Measurements from ENCODE around the gene DNAJC1. TPM values are rescaled to one million over a fixed set of nuclear protein-coding genes. Genes with fewer than 3 reads are reported as not detected.

The DNAJC1 gene
- total and polyA plus RNA-seq, 10 of the 15 experiments (the other 5 are each of a cell fraction or from before 2014, with no cell fraction given): 2.5 to 39.3 (median 20.4) TPM

DNA sequence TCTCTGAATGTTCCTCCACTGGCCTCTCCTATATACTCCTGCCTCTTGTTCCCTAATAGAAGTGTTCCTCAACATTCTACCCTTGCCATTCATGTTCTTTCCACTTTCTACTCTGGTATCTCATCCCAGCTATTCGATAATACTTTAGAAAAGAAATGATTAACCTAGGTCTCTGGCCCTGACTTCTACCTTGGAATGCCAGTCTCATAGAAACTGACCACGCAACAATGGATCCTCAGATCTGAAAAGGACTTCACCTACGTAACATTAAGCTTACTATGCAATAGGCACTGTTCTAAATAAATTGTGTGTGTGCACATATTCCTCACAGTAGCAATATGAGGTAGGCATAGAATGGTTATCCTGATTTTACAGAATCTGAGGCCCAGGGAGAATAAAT lies 234.5 kb downstream of the DNAJC1 start:
- CTCF ChIA-PET: no interaction called here
- no TSS peak for BruUV-seq (replicated peaks)

More for the DNA sequence above, 234.5 kb downstream of the DNAJC1 start:
- Histone ChIP-seq H3K79me2 (ENCODE audit: control insufficient read depth, insufficient read depth, low read length) (no peaks in the 10 kb centered on the region), H3K27me3 (replicated peaks in 1 of 2; ENCODE audit: control insufficient read depth in 2 of 2, insufficient read depth in 2 of 2, low read length in 1 of 2) (no peaks in the 10 kb centered on the region), H4K20me1 (ENCODE audit: control insufficient read depth, insufficient read depth) (no peaks in the 10 kb centered on the region), H3K27ac (ENCODE audit: control insufficient read depth, insufficient read depth) (no peak overlapping the region), H3K9ac (ENCODE audit: control insufficient read depth, insufficient read depth, low read length) (no peak overlapping the region), H3K4me2 (ENCODE audit: control insufficient read depth, insufficient read depth) (no peak overlapping the region), H3K4me3 (no peak overlapping the region), H3K36me3 (ENCODE audit: control insufficient read depth in 2 of 2, insufficient read depth in 2 of 2, low read length in 1 of 2) (no peaks in the 10 kb centered on the region), H3K4me1 (ENCODE audit: control insufficient read depth, insufficient read depth, low read length) (no peaks in the 10 kb centered on the region), H2AFZ (ENCODE audit: control insufficient read depth, low read depth, low read length) (no peak overlapping the region), H3K9me3 (replicated peaks; ENCODE audit: control insufficient read depth, insufficient read depth, low read length) (no peaks in the 10 kb centered on the region)
- ChIA-PET POLR2A (no interaction called here), SMC1A (ENCODE audit: uncharacterized antibody, unreplicated experiment) (interaction anchor here (0.9 to 1.8 kb wide), 3 partner anchors 9 to 120 kb away, joined by 3 to 4 read pairs (median 3); no protein-coding TSS in a partner anchor), RAD21 (ENCODE audit: unreplicated experiment) (no interaction called here)
- in situ Hi-C loops (cut with MboI): no loop called here
- intact Hi-C loops (cut with micrococcal nuclease; ENCODE audit: unreplicated experiment): no loop called here
- DNase-seq (ENCODE audit: low read depth, low spot score): no peak
- no peak for ATAC-seq
- TF ChIP-seq SP1 (IDR thresholded peaks at IDR 0.05; ENCODE audit: low read depth, low read length): no peak
- TF ChIP-seq STAT3 (IDR thresholded peaks at IDR 0.05; ENCODE audit: low read depth, low read length): no peak
- TF ChIP-seq, protein P1, sequence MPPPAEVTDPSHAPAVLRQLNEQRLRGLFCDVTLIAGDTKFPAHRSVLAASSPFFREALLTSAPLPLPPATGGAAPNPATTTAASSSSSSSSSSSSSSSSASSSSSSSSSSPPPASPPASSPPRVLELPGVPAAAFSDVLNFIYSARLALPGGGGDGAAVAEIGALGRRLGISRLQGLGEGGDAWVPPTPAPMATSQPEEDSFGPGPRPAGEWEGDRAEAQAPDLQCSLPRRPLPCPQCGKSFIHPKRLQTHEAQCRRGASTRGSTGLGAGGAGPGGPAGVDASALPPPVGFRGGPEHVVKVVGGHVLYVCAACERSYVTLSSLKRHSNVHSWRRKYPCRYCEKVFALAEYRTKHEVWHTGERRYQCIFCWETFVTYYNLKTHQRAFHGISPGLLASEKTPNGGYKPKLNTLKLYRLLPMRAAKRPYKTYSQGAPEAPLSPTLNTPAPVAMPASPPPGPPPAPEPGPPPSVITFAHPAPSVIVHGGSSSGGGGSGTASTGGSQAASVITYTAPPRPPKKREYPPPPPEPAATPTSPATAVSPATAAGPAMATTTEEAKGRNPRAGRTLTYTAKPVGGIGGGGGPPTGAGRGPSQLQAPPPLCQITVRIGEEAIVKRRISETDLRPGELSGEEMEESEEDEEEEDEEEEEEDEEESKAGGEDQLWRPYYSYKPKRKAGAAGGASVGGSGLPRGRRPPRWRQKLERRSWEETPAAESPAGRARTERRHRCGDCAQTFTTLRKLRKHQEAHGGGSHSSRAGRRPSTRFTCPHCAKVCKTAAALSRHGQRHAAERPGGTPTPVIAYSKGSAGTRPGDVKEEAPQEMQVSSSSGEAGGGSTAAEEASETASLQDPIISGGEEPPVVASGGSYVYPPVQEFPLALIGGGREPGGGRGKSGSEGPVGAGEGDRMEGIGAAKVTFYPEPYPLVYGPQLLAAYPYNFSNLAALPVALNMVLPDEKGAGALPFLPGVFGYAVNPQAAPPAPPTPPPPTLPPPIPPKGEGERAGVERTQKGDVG (CRISPR knock-in tag; IDR thresholded peaks at IDR 0.05): no peak
- TF ChIP-seq RELA (IDR thresholded peaks at IDR 0.05; ENCODE audit: borderline replicate concordance, partially characterized antibody): no peak
- no peak for TF ChIP-seq RAD51 (IDR thresholded peaks at IDR 0.05)
- TF ChIP-seq YBX1 (IDR thresholded peaks at IDR 0.05): no peak
- TF ChIP-seq DPF2 (IDR thresholded peaks at IDR 0.05): no peak
- no peak for TF ChIP-seq HCFC1 (IDR thresholded peaks at IDR 0.05; ENCODE audit: low read length)
- TF ChIP-seq, protein P2, sequence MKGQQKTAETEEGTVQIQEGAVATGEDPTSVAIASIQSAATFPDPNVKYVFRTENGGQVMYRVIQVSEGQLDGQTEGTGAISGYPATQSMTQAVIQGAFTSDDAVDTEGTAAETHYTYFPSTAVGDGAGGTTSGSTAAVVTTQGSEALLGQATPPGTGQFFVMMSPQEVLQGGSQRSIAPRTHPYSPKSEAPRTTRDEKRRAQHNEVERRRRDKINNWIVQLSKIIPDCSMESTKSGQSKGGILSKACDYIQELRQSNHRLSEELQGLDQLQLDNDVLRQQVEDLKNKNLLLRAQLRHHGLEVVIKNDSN (IDR thresholded peaks at IDR 0.05; ENCODE audit: borderline replicate concordance, extremely low read length, insufficient read depth, low read depth, low read length): no peak
- no peak for TF ChIP-seq ZZZ3 (IDR thresholded peaks at IDR 0.05; ENCODE audit: control insufficient read depth, insufficient read length, low read depth)
- no peak for TF ChIP-seq RCOR1 (conservative IDR thresholded peaks at IDR 0.05; ENCODE audit: low read depth, low read length)
- no peak for TF ChIP-seq NFYA (IDR thresholded peaks at IDR 0.05; ENCODE audit: borderline replicate concordance, low read depth, low read length)
- TF ChIP-seq CHD4 (IDR thresholded peaks at IDR 0.05): no peak
- no peak for TF ChIP-seq POLR2A (IDR thresholded peaks at IDR 0.05; ENCODE audit: low read depth, low read length)
- TF ChIP-seq, protein P3, sequence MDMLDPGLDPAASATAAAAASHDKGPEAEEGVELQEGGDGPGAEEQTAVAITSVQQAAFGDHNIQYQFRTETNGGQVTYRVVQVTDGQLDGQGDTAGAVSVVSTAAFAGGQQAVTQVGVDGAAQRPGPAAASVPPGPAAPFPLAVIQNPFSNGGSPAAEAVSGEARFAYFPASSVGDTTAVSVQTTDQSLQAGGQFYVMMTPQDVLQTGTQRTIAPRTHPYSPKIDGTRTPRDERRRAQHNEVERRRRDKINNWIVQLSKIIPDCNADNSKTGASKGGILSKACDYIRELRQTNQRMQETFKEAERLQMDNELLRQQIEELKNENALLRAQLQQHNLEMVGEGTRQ (IDR thresholded peaks at IDR 0.05; ENCODE audit: borderline replicate concordance, low read depth, low read length): no peak
- TF ChIP-seq RAD21 (IDR thresholded peaks at IDR 0.05; ENCODE audit: insufficient read depth, low read depth, low read length): no peak
- no peak for TF ChIP-seq SMC3 (IDR thresholded peaks at IDR 0.05; ENCODE audit: borderline replicate concordance, low read length)
- TF ChIP-seq, protein P4, sequence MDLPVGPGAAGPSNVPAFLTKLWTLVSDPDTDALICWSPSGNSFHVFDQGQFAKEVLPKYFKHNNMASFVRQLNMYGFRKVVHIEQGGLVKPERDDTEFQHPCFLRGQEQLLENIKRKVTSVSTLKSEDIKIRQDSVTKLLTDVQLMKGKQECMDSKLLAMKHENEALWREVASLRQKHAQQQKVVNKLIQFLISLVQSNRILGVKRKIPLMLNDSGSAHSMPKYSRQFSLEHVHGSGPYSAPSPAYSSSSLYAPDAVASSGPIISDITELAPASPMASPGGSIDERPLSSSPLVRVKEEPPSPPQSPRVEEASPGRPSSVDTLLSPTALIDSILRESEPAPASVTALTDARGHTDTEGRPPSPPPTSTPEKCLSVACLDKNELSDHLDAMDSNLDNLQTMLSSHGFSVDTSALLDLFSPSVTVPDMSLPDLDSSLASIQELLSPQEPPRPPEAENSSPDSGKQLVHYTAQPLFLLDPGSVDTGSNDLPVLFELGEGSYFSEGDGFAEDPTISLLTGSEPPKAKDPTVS (IDR thresholded peaks at IDR 0.05; ENCODE audit: low read depth, low read length): no peak
- no peak for TF ChIP-seq STAT1 (conservative IDR thresholded peaks at IDR 0.05)
- 99% methylated on average over 3 of the region's 3 CpGs for WGBS (ENCODE audit: insufficient coverage, insufficient replicate concordance, low lambda C conversion rate, missing lambda C conversion rate)
- FAIRE-seq: no peak

Measured in GM12878 (cell line).